Activated CD4-positive, alpha-beta T cell treated with anti-CD3 and anti-CD28 coated beads, Interleukin-2, amount 50 U/mL, for 4 hours (primary cell): ENCODE data around the gene RBM15B.
A peak's percentile ranks its signal among the peaks of the same experiment; 100 is the strongest.

Experiments
- DNase-seq, 2 experiments: peaks; one replicate each; pipeline ENCODE4 v3.0.0-alpha.2; 2020

RBM15B gene

GRCh38 chr3:51392355-51393133, 1.5 kb downstream of the RBM15B start:
- no peak for DNase-seq

GRCh38 chr3:51393134-51393495, 2.0 kb downstream of the RBM15B start:
- DNase-seq = no peak

- no peak for DNase-seq
Observed at GRCh38 chr3:51393564-51393963, 2.5 kb downstream of the RBM15B start.

GRCh38 chr3:51394541-51394940, 3.5 kb downstream of the RBM15B start:
- no peak for DNase-seq

- DNase-seq = no peak
Observed at GRCh38 chr3:51395493-51396213, 4.6 kb downstream of the RBM15B start.

- no peak for DNase-seq
Observed at GRCh38 chr3:51396401-51396800, 5.3 kb downstream of the RBM15B start.

- no peak for DNase-seq
Observed at GRCh38 chr3:51397392-51397791, 6.3 kb downstream of the RBM15B start.

GRCh38 chr3:51398595-51399310, 7.7 kb downstream of the RBM15B start:
- no peak for DNase-seq

- DNase-seq = no peak
Observed at GRCh38 chr3:51400166-51400565, 9.1 kb downstream of the RBM15B start.

- no peak for DNase-seq
Observed at GRCh38 chr3:51401735-51402134, 10.7 kb downstream of the RBM15B start.

GRCh38 chr3:51403675-51404074, 12.6 kb downstream of the RBM15B start:
- no peak for DNase-seq

GRCh38 chr3:51408021-51408420, 16.9 kb downstream of the RBM15B start:
- DNase-seq = no peak

GRCh38 chr3:51408813-51409212, 17.7 kb downstream of the RBM15B start:
- no peak for DNase-seq

- DNase-seq = no peak
Observed at GRCh38 chr3:51422211-51422610, 31.1 kb downstream of the RBM15B start.

- DNase-seq = no peak
Observed at GRCh38 chr3:51426921-51427320, 35.8 kb downstream of the RBM15B start.

- DNase-seq = no peak
Observed at GRCh38 chr3:51429138-51429537, 38.1 kb downstream of the RBM15B start.

GRCh38 chr3:51434110-51434509, 43.0 kb downstream of the RBM15B start:
- no peak for DNase-seq

- peak; percentile 14 to 45 for DNase-seq
Observed at GRCh38 chr3:51434746-51435327, 43.8 kb downstream of the RBM15B start.

GRCh38 chr3:51436998-51437639, 46.0 kb downstream of the RBM15B start:
- DNase-seq = no peak

GRCh38 chr3:51441282-51442030, 50.4 kb downstream of the RBM15B start:
- DNase-seq = no peak

- no peak for DNase-seq
Observed at GRCh38 chr3:51445544-51446280, 54.6 kb downstream of the RBM15B start.
